H1 (cell line): Measurements from ENCODE around the gene SEC16A. TPM values are rescaled to one million over a fixed set of nuclear protein-coding genes. Genes with fewer than 3 reads are reported as not detected.

ENCODE experiments used
- CTCF ChIA-PET: fragments of 300-600 bp; sonication (Branson Sonifier 250); formaldehyde crosslinking; loops from one replicate; lab custom pipeline; 2021; ENCODE audit not compliant: partially characterized antibody; lab: Charles Lee
- POLR2A ChIA-PET: fragments of 300-600 bp; sonication (Branson Sonifier 250); formaldehyde crosslinking; loops from one replicate; lab custom pipeline; 2021; ENCODE audit warnings: inconsistent platforms; ENCODE audit not compliant: partially characterized antibody; lab: Charles Lee
- DNase-seq, 2 experiments: peaks; one replicate each; pipeline versions ENCODE4 v3.0.0 to v3.0.0-alpha.2; 2010 to 2022; ENCODE audit warnings: low spot score in 2 of 2, low read depth in 1 of 2, mixed read lengths in 1 of 2
- FAIRE-seq: peaks from 2 replicates; lab custom pipeline; 2011; peaks lifted over from hg19 to GRCh38; lab: Jason Lieb, UNC
- H2AFZ ChIP-seq: 2 replicates; pipeline ENCODE4 v1.8.1; 2012; ENCODE audit warnings: low read length, inconsistent platforms
- H2AK5ac ChIP-seq: 2 replicates; pipeline ENCODE4 v1.6.1; 2013; ENCODE audit warnings: low read depth, low read length
- H2BK120ac ChIP-seq: replicated peaks from 2 replicates; pipeline ENCODE3; 2013; ENCODE audit warnings: low read depth, low read length, inconsistent platforms
- H2BK12ac ChIP-seq: 2 replicates; pipeline ENCODE4 v1.6.1; 2013; ENCODE audit warnings: low read depth, low read length
- H2BK15ac ChIP-seq: 2 replicates; pipeline ENCODE4 v1.6.1; 2013; ENCODE audit warnings: low read length
- H2BK20ac ChIP-seq: 2 replicates; pipeline ENCODE4 v1.6.1; 2013; ENCODE audit warnings: low read length
- H2BK5ac ChIP-seq: 2 replicates; pipeline ENCODE4 v1.6.1; 2013; ENCODE audit warnings: low read depth, low read length
- H3K14ac ChIP-seq: 2 replicates; pipeline ENCODE4 v1.6.1; 2013; ENCODE audit warnings: inconsistent platforms; ENCODE audit not compliant: insufficient read length
- H3K18ac ChIP-seq: 2 replicates; pipeline ENCODE4 v1.6.1; 2013; ENCODE audit warnings: low read length; ENCODE audit errors: extremely low read depth
- H3K23ac ChIP-seq: 2 replicates; pipeline ENCODE4 v1.6.1; 2013; ENCODE audit warnings: inconsistent platforms; ENCODE audit not compliant: insufficient read length
- H3K23me2 ChIP-seq: 2 replicates; pipeline ENCODE4 v1.6.1; 2013; ENCODE audit warnings: low read depth, low read length
- H3K27ac ChIP-seq: 2 replicates; pipeline ENCODE4 v1.6.1; 2011; ENCODE audit warnings: low read depth, low read length, inconsistent platforms
- H3K27me3 ChIP-seq, 4 experiments: replicated peaks in 1 of 4; 1 replicate in 1 of 4; 2 replicates in 3 of 4; pipeline versions ENCODE4 v1.6.1 to v1.8.1; 2011 to 2013; ENCODE audit warnings: low read length in 3 of 4, mild to moderate bottlenecking in 3 of 4, inconsistent platforms in 2 of 4, mixed read lengths in 2 of 4, moderate library complexity in 1 of 4; ENCODE audit not compliant: control insufficient read depth in 3 of 4, insufficient read depth in 3 of 4; ENCODE audit errors: extremely low read depth in 1 of 4
- H3K36me3 ChIP-seq, 4 experiments: 2 replicates each; pipeline versions ENCODE4 v1.6.1 to v1.8.1; 2011 to 2013; ENCODE audit warnings: mild to moderate bottlenecking in 4 of 4, low read length in 3 of 4, moderate library complexity in 2 of 4, control low read depth in 1 of 4, inconsistent platforms in 1 of 4; ENCODE audit not compliant: insufficient read depth in 4 of 4, control insufficient read depth in 2 of 4
- H3K4ac ChIP-seq: replicated peaks from 2 replicates; pipeline ENCODE3; 2013; ENCODE audit warnings: low read length, low read depth, mixed read lengths, inconsistent platforms; ENCODE audit not compliant: insufficient read length
- H3K4me1 ChIP-seq, 4 experiments: replicated peaks in 1 of 4; 1 replicate in 1 of 4; 2 replicates in 3 of 4; pipeline versions ENCODE4 v1.6.1 to v1.8.1; 2011 to 2013; ENCODE audit warnings: low read length in 3 of 4, inconsistent platforms in 2 of 4, mixed read lengths in 1 of 4; ENCODE audit not compliant: insufficient read depth in 4 of 4, control insufficient read depth in 3 of 4
- H3K4me2 ChIP-seq, 2 experiments: 2 replicates each; pipeline versions ENCODE4 v1.6.1 to v1.8.1; 2011 to 2013; ENCODE audit warnings: low read depth in 2 of 2, low read length in 2 of 2, control low read depth in 1 of 2, inconsistent platforms in 1 of 2, mild to moderate bottlenecking in 1 of 2; ENCODE audit not compliant: insufficient read depth in 1 of 2
- H3K4me3 ChIP-seq, 4 experiments: fragments of 200-600, 300-600 bp in 1 of 4; sonication (generic), shearing (Covaris generic), sonication (Bioruptor Twin) in 1 of 4; 2 replicates each; pipeline versions ENCODE4 v1.5.1 to v1.8.1; 2011 to 2016; ENCODE audit warnings: low read length in 4 of 4, low read depth in 3 of 4, control low read depth in 2 of 4, inconsistent platforms in 2 of 4, mild to moderate bottlenecking in 2 of 4, mixed read lengths in 1 of 4, moderate library complexity in 1 of 4; ENCODE audit not compliant: insufficient read depth in 2 of 4; ENCODE audit errors: extremely low read depth in 1 of 4
- H3K56ac ChIP-seq: replicated peaks from 2 replicates; pipeline ENCODE3; 2013; ENCODE audit warnings: low read depth, mild to moderate bottlenecking, mixed read lengths, low read length, inconsistent platforms; ENCODE audit not compliant: insufficient read length
- H3K79me1 ChIP-seq: 2 replicates; pipeline ENCODE4 v1.6.1; 2013; ENCODE audit warnings: low read depth, low read length, control low read depth
- H3K79me2 ChIP-seq, 2 experiments: 2 replicates each; pipeline versions ENCODE4 v1.6.1 to v1.8.1; 2012 to 2013; ENCODE audit warnings: low read length in 2 of 2, mild to moderate bottlenecking in 2 of 2, inconsistent platforms in 1 of 2; ENCODE audit not compliant: insufficient read depth in 2 of 2, control insufficient read depth in 1 of 2
- H3K9ac ChIP-seq, 4 experiments: replicated peaks in 1 of 4; 1 replicate in 1 of 4; 2 replicates in 3 of 4; pipeline versions ENCODE4 v1.6.1 to v1.8.1; 2011 to 2013; ENCODE audit warnings: low read depth in 3 of 4, low read length in 3 of 4, control low read depth in 2 of 4, mild to moderate bottlenecking in 2 of 4, moderate library complexity in 2 of 4, inconsistent platforms in 1 of 4; ENCODE audit errors: extremely low read depth in 1 of 4
- H3K9me3 ChIP-seq, 2 experiments: 2 replicates each; pipeline versions ENCODE4 v1.6.1 to v1.8.1; 2012 to 2013; ENCODE audit warnings: mild to moderate bottlenecking in 2 of 2, moderate library complexity in 2 of 2, control low read depth in 1 of 2, inconsistent platforms in 1 of 2, low read depth in 1 of 2, low read length in 1 of 2, mixed read lengths in 1 of 2; ENCODE audit not compliant: insufficient read depth in 2 of 2
- H4K20me1 ChIP-seq, 2 experiments: replicated peaks in 1 of 2; 2 replicates each; pipeline versions ENCODE3 to v1.8.1; 2011 to 2013; ENCODE audit warnings: inconsistent platforms in 2 of 2, low read length in 2 of 2, mild to moderate bottlenecking in 1 of 2; ENCODE audit not compliant: insufficient read depth in 2 of 2, control insufficient read depth in 1 of 2
- H4K5ac ChIP-seq: 2 replicates; pipeline ENCODE4 v1.6.1; 2013; ENCODE audit warnings: low read length, low read depth, mixed read lengths, inconsistent platforms; ENCODE audit not compliant: insufficient read length
- H4K8ac ChIP-seq: 2 replicates; pipeline ENCODE4 v1.8.0; 2013; ENCODE audit warnings: mild to moderate bottlenecking, moderate library complexity, low read length, inconsistent platforms; ENCODE audit not compliant: insufficient read depth; ENCODE audit errors: extremely low read depth
- H4K91ac ChIP-seq: replicated peaks from 2 replicates; pipeline ENCODE3; 2013; ENCODE audit warnings: low read length, mixed read lengths, inconsistent platforms; ENCODE audit not compliant: insufficient read length
- BRCA1 ChIP-seq: IDR thresholded peaks from 2 replicates; pipeline ENCODE4 v1.6.1; 2012; ENCODE audit warnings: low read depth, low read length, improper control_type of control experiment
- CREB1 ChIP-seq: IDR thresholded peaks from 2 replicates; pipeline ENCODE4 v1.6.1; 2012; ENCODE audit warnings: inconsistent platforms
- EZH2 ChIP-seq: fragments of 200-600 bp; sonication (generic); IDR thresholded peaks from 2 replicates; pipeline ENCODE4 v1.7.1; 2012; ENCODE audit warnings: low read depth, mild to moderate bottlenecking, moderate library complexity, low read length, inconsistent platforms; ENCODE audit not compliant: severe bottlenecking
- JUN ChIP-seq: IDR thresholded peaks from 2 replicates; pipeline ENCODE4 v1.6.1; 2011; ENCODE audit warnings: low read depth, mild to moderate bottlenecking, improper control_type of control experiment, low read length
- KDM5A ChIP-seq: fragments of 200-600 bp; IDR thresholded peaks from 2 replicates; pipeline ENCODE4 v1.7.1; 2012; ENCODE audit warnings: mild to moderate bottlenecking, low read length, inconsistent platforms, mixed read lengths
- MAFK ChIP-seq: IDR thresholded peaks from 2 replicates; pipeline ENCODE4 v1.6.1; 2012; ENCODE audit warnings: low read depth, mild to moderate bottlenecking, improper control_type of control experiment, low read length
- MAX ChIP-seq: IDR thresholded peaks from 2 replicates; pipeline ENCODE4 v1.6.1; 2012; ENCODE audit warnings: inconsistent platforms
- SIX5 ChIP-seq: IDR thresholded peaks from 2 replicates; pipeline ENCODE4 v1.6.1; 2011; ENCODE audit warnings: mild to moderate bottlenecking, low read depth, low read length
- TAF1 ChIP-seq: IDR thresholded peaks from 2 replicates; pipeline ENCODE4 v1.6.1; 2011; ENCODE audit warnings: mild to moderate bottlenecking, low read depth, low read length
- USF2 ChIP-seq: IDR thresholded peaks from 2 replicates; pipeline ENCODE4 v1.6.1; 2011; ENCODE audit warnings: low read length, improper control_type of control experiment
- WGBS, 2 experiments: shearing (Covaris generic) in 1 of 2; methylation state at CpG; one replicate each; pipeline versions ENCODE4 v1.1.6 to v1.1.7; 2013 to 2015; ENCODE audit warnings: low lambda C conversion rate in 2 of 2, mixed read lengths in 2 of 2, inconsistent platforms in 1 of 2, low coverage in 1 of 2, missing lambda C conversion rate in 1 of 2; ENCODE audit not compliant: insufficient replicate concordance in 2 of 2, insufficient coverage in 1 of 2, insufficient read length in 1 of 2; ENCODE audit errors: extremely low coverage in 1 of 2, missing lambda C conversion rate in 1 of 2; 5-methylcytosine and 5-hydroxymethylcytosine counted together
- polyA plus RNA-seq, 7 experiments: library from polyadenylated mRNA; depleted of rRNA in 3 of 7; stranded (reverse) in 5 of 7; unstranded in 2 of 7; fragments of >200 nt in 5 of 7; fragments of 200-250 nt in 2 of 7; gene quantifications; 1 replicate in 5 of 7; 2 replicates in 1 of 7; 4 replicates in 1 of 7; pipeline versions ENCODE4 v1.2.1 to v1.2.3, GENCODE V29; 2011 to 2013; ENCODE audit warnings: missing spikeins in 2 of 7, mixed read lengths in 2 of 7
- total RNA-seq: library from RNA; stranded (reverse); fragmentation: NEBNext Ultra II Directional; extraction: Animal tissue kit (Norgen Biotek cat#: 25700); gene quantifications from 2 replicates; pipeline ENCODE4 v1.2.1, GENCODE V29; 2021

SEC16A gene
- total and polyA plus RNA-seq, 2 of the 8 experiments (the other 6 are each of a cell fraction or from before 2014, with no cell fraction given), result 21.6 to 49.0 TPM

GRCh38 chr9:136530461-136531089 is 47.7 kb upstream of the SEC16A start:
- peaks cover 0 to 24% (median 15%) of the 10 kb centered on the region in 4 experiments; a peak in 5 of 7 replicates for H3K4me1 ChIP-seq
- H2BK15ac ChIP-seq, result no peak overlapping the region
- peak overlapping the region; percentile 80; the same call in 1 of the 2 replicates for H4K8ac ChIP-seq
- H2AK5ac ChIP-seq, result no peak overlapping the region
- H3K9ac ChIP-seq, result no peak overlapping the region
- no peak overlapping the region for H3K4me3 ChIP-seq
- H3K14ac ChIP-seq, result no peak overlapping the region
- H4K20me1 ChIP-seq, result peaks cover 17 to 31% of the 10 kb centered on the region in 2 experiments
- FAIRE-seq (no peak), DNase-seq (peak in 1 of 2 experiments; percentile 66)
- H4K5ac ChIP-seq, result no peak overlapping the region
- H2BK20ac ChIP-seq, result no peak overlapping the region
- no peak overlapping the region for H3K4ac ChIP-seq
- no peak overlapping the region for H2BK12ac ChIP-seq
- H3K36me3 ChIP-seq, result peaks cover 0 to 5% (median 0%) of the 10 kb centered on the region in 4 experiments; a peak in 1 of 8 replicates
- no peak overlapping the region for H3K27ac ChIP-seq
- H3K23ac ChIP-seq, result no peak overlapping the region
- ChIA-PET POLR2A (interaction anchor here (0.6 to 1.6 kb wide), 6 partner anchors 9 to 24 kb away, joined by 3 to 4 read pairs (median 4); no protein-coding TSS in a partner anchor), CTCF (interaction anchor here (0.7 to 6.9 kb wide), 12 partner anchors 9 to 99 kb away, joined by 3 to 53 read pairs (median 6); no protein-coding TSS in a partner anchor)
- H3K56ac ChIP-seq, result no peak overlapping the region
- no peak overlapping the region for H2AFZ ChIP-seq
- H3K79me1 ChIP-seq, result peaks cover 17% of the 10 kb centered on the region
- 79% methylated on average over 20 of the region's 20 CpGs; no CpG with 5 or more reads in 1 of the 2 experiments for WGBS, 2 experiments
- H2BK120ac ChIP-seq, result peak overlapping the region; percentile 54
- H3K18ac ChIP-seq, result no peak overlapping the region
- H2BK5ac ChIP-seq, result peak overlapping the region; percentile 39; the same call in 1 of the 2 replicates
- no peaks in the 10 kb centered on the region for H3K23me2 ChIP-seq
- peaks cover 0 to 6% of the 10 kb centered on the region in 2 experiments; a peak in 2 of 4 replicates for H3K9me3 ChIP-seq
- peak overlapping the region; percentile 15 for H4K91ac ChIP-seq
- H3K27me3 ChIP-seq, result no peaks in the 10 kb centered on the region
- peaks cover 0 to 82% of the 10 kb centered on the region in 2 experiments; a peak in 3 of 4 replicates for H3K79me2 ChIP-seq
- H3K4me2 ChIP-seq, result no peak overlapping the region
- TF ChIP-seq USF2, result no peak
- no peak for TF ChIP-seq BRCA1
- TF ChIP-seq MAX, result no peak
- no peak for TF ChIP-seq CREB1
- no peak for TF ChIP-seq KDM5A
- TF ChIP-seq SIX5, result no peak
- no peak for TF ChIP-seq TAF1
- TF ChIP-seq MAFK, result no peak
- TF ChIP-seq EZH2, result no peak
- no peak for TF ChIP-seq JUN
